Mesothelial cell of epicardium (in vitro differentiated cells): ENCODE measurements around the gene RBBP6. TPM values are rescaled to one million over a fixed set of nuclear protein-coding genes. Genes with fewer than 3 reads are reported as not detected.

Experiments
- DNase-seq, 2 experiments: peaks; one replicate each; pipeline ENCODE4 v3.0.0; 2021; ENCODE audit warnings: low spot score in 2 of 2; ENCODE audit not compliant: unreplicated experiment in 2 of 2
- H3K27ac Mint-ChIP-seq: 2 replicates; pipeline ENCODE4 v1.8.0; 2021; ENCODE audit warnings: mixed read lengths
- H3K27me3 Mint-ChIP-seq: 2 replicates; pipeline ENCODE4 v1.8.0; 2021; ENCODE audit warnings: low read depth, mixed read lengths
- H3K36me3 Mint-ChIP-seq: 2 replicates; pipeline ENCODE4 v1.8.0; 2021; ENCODE audit warnings: mixed read lengths
- H3K4me1 Mint-ChIP-seq: 2 replicates; pipeline ENCODE4 v1.8.0; 2021; ENCODE audit warnings: mixed read lengths
- H3K4me3 Mint-ChIP-seq: 2 replicates; pipeline ENCODE4 v1.8.0; 2021; ENCODE audit warnings: mild to moderate bottlenecking, moderate library complexity, mixed read lengths
- H3K9me3 Mint-ChIP-seq: 2 replicates; pipeline ENCODE4 v1.8.0; 2021; ENCODE audit warnings: mixed read lengths
- CTCF ChIP-seq: fragments of 200-600 bp; sonication (generic); IDR thresholded peaks from one replicate; pipeline ENCODE4 v1.5.0; 2021; ENCODE audit warnings: antibody characterized with exemption; ENCODE audit not compliant: unreplicated experiment
- total RNA-seq: library from RNA; stranded (reverse); gene quantifications from 3 replicates; pipeline ENCODE4 v1.2.1, GENCODE V29; 2021

RBBP6 gene
- total RNA-seq, 1 donor from 2014 or later: 101 TPM

- H3K4me1 Mint-ChIP-seq: no peaks in the 10 kb centered on the region
- H3K27ac Mint-ChIP-seq: no peak overlapping the region
- no peak overlapping the region for H3K4me3 Mint-ChIP-seq
- H3K36me3 Mint-ChIP-seq: no peaks in the 10 kb centered on the region
- H3K9me3 Mint-ChIP-seq: no peaks in the 10 kb centered on the region
- no peak for DNase-seq
- TF ChIP-seq CTCF: no peak
- peaks cover 16% of the 10 kb centered on the region for H3K27me3 Mint-ChIP-seq
These were observed 29.8 kb upstream of the RBBP6 start for GRCh38 chr16:24509536-24509935.

- H3K4me3 Mint-ChIP-seq: no peak overlapping the region
- TF ChIP-seq CTCF: no peak
- no peak for DNase-seq
- no peaks in the 10 kb centered on the region for H3K36me3 Mint-ChIP-seq
- H3K27ac Mint-ChIP-seq: no peak overlapping the region
- no peaks in the 10 kb centered on the region for H3K4me1 Mint-ChIP-seq
- H3K27me3 Mint-ChIP-seq: peaks cover 13% of the 10 kb centered on the region
- H3K9me3 Mint-ChIP-seq: no peaks in the 10 kb centered on the region
These were observed 28.2 kb upstream of the RBBP6 start for GRCh38 chr16:24511174-24511573.

GRCh38 chr16:24511792-24512191 is 27.6 kb upstream of the RBBP6 start:
- Mint-ChIP-seq H3K4me3 (no peak overlapping the region), H3K27ac (no peak overlapping the region), H3K9me3 (no peaks in the 10 kb centered on the region), H3K36me3 (no peaks in the 10 kb centered on the region), H3K4me1 (no peaks in the 10 kb centered on the region), H3K27me3 (peaks cover 14% of the 10 kb centered on the region)
- TF ChIP-seq CTCF: no peak
- DNase-seq: no peak

GRCh38 chr16:24514096-24514495 is 25.3 kb upstream of the RBBP6 start:
- no peak overlapping the region for H3K27ac Mint-ChIP-seq
- peaks cover 16% of the 10 kb centered on the region for H3K27me3 Mint-ChIP-seq
- no peak overlapping the region for H3K4me3 Mint-ChIP-seq
- H3K9me3 Mint-ChIP-seq: no peaks in the 10 kb centered on the region
- peaks cover 1% of the 10 kb centered on the region for H3K4me1 Mint-ChIP-seq
- DNase-seq: no peak
- no peaks in the 10 kb centered on the region for H3K36me3 Mint-ChIP-seq
- no peak for TF ChIP-seq CTCF

GRCh38 chr16:24515186-24515585 is 24.2 kb upstream of the RBBP6 start:
- H3K4me3 Mint-ChIP-seq: no peak overlapping the region
- no peak overlapping the region for H3K27ac Mint-ChIP-seq
- peaks cover 1% of the 10 kb centered on the region for H3K4me1 Mint-ChIP-seq
- TF ChIP-seq CTCF: no peak
- no peaks in the 10 kb centered on the region for H3K36me3 Mint-ChIP-seq
- no peaks in the 10 kb centered on the region for H3K9me3 Mint-ChIP-seq
- peaks cover 16% of the 10 kb centered on the region for H3K27me3 Mint-ChIP-seq
- DNase-seq: no peak
